ENCODE measurements around the gene ZNF549. TPM values are rescaled to one million over a fixed set of nuclear protein-coding genes. Genes with fewer than 3 reads are reported as not detected.

ZNF549 gene
- total and polyA plus RNA-seq, 2 experiments from 2014 or later = 7.5 TPM

DNA sequence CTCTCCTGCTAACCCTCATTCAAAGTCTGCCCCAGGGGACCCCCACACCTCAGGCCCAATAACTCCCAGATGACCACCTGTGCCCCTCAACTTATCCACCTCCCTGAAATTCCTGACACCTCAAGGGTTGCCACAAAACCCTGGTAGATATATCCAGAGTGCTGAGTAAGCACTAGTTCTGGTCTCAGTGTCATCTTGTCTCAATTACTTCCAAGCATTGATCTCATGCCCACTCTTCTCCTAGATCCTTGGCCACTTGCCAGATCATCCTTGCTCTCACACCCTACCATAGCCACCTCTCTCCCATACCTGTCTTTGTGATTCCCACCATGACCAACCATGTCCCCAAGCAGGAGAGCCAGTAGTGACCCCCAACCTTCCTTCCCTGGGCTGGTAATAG lies 49.5 kb downstream of the ZNF549 start:
- Histone ChIP-seq H3K36me3 (peaks cover 25% of the 10 kb centered on the region), H3K9me3 (ENCODE audit: low read depth) (no peaks in the 10 kb centered on the region), H3K4me3 (no peak overlapping the region)

DNA sequence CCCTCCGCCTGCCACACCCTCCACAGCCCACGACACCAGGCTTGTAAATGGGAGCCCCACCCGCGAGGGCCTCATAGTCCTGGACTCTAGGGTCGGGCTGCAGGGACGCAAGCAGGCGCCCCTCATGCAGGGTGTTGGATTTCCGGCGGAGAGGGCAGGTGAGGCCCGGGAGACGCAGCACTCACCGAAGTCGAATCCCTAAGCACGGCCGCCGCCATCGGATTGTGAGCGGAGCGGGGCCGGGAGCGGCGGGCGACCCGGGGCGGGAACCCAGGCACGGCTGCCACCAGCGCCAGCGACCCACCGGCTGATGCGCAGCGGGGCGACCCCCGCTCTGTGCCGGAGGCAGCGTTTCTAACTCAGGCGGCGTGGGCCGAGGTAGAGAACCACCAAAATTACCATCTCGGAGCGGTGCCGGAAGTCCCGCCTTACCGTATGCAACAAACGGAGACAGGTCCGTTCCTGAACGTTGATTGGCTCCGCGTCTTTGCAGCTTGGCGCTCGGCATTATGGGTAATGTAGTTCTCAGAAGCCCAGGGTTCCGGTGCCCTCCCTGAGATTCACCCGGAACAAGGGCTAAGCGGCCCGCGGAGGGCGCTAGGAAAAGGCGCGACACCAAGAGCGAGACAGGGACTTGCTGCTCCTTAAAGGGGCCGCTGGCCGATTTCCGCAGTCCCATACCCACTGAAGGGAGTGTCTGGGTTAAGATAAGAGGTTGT lies 51.5 kb downstream of the ZNF549 start, which contains the start of gene ZNF416:
ZNF416 (minus strand) TSS at position 425 of the 719 bp plus-strand sequence; CDS start at position 218, 207 bp downstream.
- no peaks in the 10 kb centered on the region for H3K9me3 ChIP-seq (ENCODE audit: low read depth)
- H3K27me3 ChIP-seq = no peaks in the 10 kb centered on the region
- peak; percentile 99 for DNase-seq (ENCODE audit: low read depth in 1 of 2, low spot score in 1 of 2)
- peaks cover 12% of the 10 kb centered on the region for H3K36me3 ChIP-seq
- H3K27ac ChIP-seq = peak within 1 kb of the TSS; percentile 68
- H3K4me1 ChIP-seq (ENCODE audit: low read depth) = peaks cover 8% of the 10 kb centered on the region
- TF ChIP-seq, protein P1, sequence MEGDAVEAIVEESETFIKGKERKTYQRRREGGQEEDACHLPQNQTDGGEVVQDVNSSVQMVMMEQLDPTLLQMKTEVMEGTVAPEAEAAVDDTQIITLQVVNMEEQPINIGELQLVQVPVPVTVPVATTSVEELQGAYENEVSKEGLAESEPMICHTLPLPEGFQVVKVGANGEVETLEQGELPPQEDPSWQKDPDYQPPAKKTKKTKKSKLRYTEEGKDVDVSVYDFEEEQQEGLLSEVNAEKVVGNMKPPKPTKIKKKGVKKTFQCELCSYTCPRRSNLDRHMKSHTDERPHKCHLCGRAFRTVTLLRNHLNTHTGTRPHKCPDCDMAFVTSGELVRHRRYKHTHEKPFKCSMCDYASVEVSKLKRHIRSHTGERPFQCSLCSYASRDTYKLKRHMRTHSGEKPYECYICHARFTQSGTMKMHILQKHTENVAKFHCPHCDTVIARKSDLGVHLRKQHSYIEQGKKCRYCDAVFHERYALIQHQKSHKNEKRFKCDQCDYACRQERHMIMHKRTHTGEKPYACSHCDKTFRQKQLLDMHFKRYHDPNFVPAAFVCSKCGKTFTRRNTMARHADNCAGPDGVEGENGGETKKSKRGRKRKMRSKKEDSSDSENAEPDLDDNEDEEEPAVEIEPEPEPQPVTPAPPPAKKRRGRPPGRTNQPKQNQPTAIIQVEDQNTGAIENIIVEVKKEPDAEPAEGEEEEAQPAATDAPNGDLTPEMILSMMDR (IDR thresholded peaks at IDR 0.05; ENCODE audit: low read depth, low read length) = peak; percentile 29
- peak within 1 kb of the TSS; percentile 81 for H3K4me3 ChIP-seq

More for the DNA sequence above, 49.5 kb downstream of the ZNF549 start:
- H3K4me1 ChIP-seq (ENCODE audit: low read depth) = peaks cover 8% of the 10 kb centered on the region
- H3K27ac ChIP-seq = no peak overlapping the region
- no peak for DNase-seq (ENCODE audit: low read depth in 1 of 2, low spot score in 1 of 2)
- no peaks in the 10 kb centered on the region for H3K27me3 ChIP-seq
- TF ChIP-seq, protein P1 (IDR thresholded peaks at IDR 0.05; ENCODE audit: low read depth, low read length) = no peak

DNA sequence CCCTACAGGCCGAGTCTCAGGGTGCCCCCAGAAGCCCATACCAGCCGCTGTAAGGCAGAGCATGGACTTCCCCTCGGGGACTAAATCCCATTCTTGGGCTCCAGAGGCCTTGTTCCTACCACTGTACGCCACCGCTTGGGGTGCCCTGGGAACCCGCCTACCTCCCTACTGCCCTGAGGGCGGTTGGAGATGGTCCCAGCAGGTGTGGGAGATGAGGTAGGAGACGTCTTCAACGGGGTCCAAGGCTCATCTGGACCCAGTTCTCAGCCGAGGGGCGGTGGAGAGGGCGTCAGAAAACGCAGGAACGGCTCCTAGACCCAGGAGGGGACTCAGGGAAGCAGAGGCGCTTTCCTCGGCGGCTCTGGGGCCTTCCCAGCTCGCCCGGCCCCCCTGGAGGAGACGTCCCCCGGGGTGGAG lies 56.0 kb downstream of the ZNF549 start:
- TF ChIP-seq, protein P1 (IDR thresholded peaks at IDR 0.05; ENCODE audit: low read depth, low read length) = no peak
- Histone ChIP-seq H3K27ac (peak overlapping the region; percentile 83), H3K4me3 (no peak overlapping the region), H3K9me3 (ENCODE audit: low read depth) (no peaks in the 10 kb centered on the region), H3K36me3 (no peaks in the 10 kb centered on the region), H3K4me1 (ENCODE audit: low read depth) (peaks cover under 1% of the 10 kb centered on the region), H3K27me3 (no peaks in the 10 kb centered on the region)
- no peak for DNase-seq (ENCODE audit: low read depth in 1 of 2, low spot score in 1 of 2)

DNA sequence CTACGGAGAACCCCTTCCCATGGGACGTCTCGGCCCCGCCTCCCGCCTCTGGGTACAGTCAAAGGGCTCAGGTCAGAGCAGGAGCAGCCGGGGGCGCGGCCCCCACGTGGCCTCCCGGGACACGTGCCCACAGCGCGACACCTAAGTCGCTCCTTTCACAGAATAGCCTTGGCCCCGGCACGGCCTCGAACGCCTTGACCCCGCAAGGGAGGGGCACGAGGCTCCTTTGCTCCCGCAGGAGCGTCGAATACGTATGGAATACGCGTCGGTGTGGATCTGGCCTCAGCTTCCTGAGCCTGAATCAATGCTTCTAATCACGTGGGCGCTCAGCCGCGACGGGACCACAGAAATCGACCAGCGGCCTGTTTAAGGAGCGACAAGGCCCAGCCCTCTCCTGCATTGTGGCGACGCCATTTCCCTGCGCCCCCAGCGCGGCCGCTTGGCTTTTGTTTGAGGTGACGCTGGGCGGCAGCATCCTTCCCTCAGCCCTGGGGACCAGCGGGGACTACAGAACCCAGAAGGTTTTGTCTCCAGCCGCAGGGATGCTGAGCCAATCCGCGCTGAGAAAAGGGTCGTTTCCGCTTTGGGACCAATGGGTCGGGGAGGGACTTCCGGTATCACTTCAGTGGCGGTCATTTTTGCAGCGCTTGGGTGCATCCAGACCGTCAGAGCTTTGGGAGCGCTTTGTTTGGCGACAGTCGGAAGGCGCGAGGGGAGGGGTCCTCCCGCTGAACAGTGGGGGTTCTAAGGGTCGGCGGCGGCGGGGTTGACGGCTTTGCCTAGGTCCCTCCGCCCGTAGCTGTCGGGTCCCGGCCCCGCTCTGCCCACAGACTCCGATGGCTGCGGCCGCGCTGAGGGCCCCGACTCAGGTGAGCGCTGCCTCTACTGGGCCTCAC lies 56.6 kb downstream of the ZNF549 start, which contains the start of gene ZIK1:
ZIK1 (plus strand) TSS at position 625 of the 896 bp plus-strand sequence; CDS start at position 837, 212 bp downstream.
- peak within 1 kb of the TSS; percentile 74 for H3K4me3 ChIP-seq
- H3K9me3 ChIP-seq (ENCODE audit: low read depth) = no peaks in the 10 kb centered on the region
- peaks cover 3% of the 10 kb centered on the region for H3K36me3 ChIP-seq
- H3K4me1 ChIP-seq (ENCODE audit: low read depth) = no peaks in the 10 kb centered on the region
- TF ChIP-seq, protein P1 (IDR thresholded peaks at IDR 0.05; ENCODE audit: low read depth, low read length) = no peak
- peak; percentile 95 to 97 for DNase-seq (ENCODE audit: low read depth in 1 of 2, low spot score in 1 of 2)
- peak within 1 kb of the TSS; percentile 83 for H3K27ac ChIP-seq
- no peaks in the 10 kb centered on the region for H3K27me3 ChIP-seq

DNA sequence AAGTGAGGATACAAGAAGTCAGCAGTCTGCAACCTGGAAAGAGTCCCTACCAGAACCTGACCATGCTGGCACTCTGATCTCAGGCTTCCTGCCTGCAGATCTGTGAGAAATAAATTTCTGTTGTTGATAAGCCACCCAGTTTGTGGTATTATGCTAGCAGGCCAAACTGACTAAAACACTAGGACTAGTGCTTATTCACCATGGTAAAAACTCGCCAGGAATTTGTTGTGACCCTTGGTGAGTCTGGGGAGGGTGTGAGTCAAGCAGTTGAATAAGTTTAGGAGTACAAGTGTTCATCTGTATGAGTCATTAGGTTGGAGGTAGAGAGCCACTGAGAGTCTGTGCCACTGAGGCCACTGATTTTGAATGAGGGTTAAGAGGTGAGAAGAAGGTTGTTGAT lies 60.4 kb downstream of the ZNF549 start:
- DNase-seq (ENCODE audit: low read depth in 1 of 2, low spot score in 1 of 2) = peak in 1 of 2 donors; percentile 20
- H3K4me1 ChIP-seq (ENCODE audit: low read depth) = no peaks in the 10 kb centered on the region
- peaks cover 35% of the 10 kb centered on the region for H3K36me3 ChIP-seq
- no peaks in the 10 kb centered on the region for H3K9me3 ChIP-seq (ENCODE audit: low read depth)
- TF ChIP-seq, protein P1 (IDR thresholded peaks at IDR 0.05; ENCODE audit: low read depth, low read length) = no peak
- H3K27ac ChIP-seq = no peak overlapping the region
- no peaks in the 10 kb centered on the region for H3K27me3 ChIP-seq
- no peak overlapping the region for H3K4me3 ChIP-seq

Data from cardiac muscle cell (in vitro differentiated cells and primary cell).